Adipocyte (in vitro differentiated cells): ENCODE measurements around the gene GRAMD1A.
"Not testable (repeated sequence)": the region's sequence is repeated elsewhere in the genome, so short reads cannot be mapped to it uniquely, and the experiment has no call there.

Source experiments
- DNase-seq: peaks from one replicate; pipeline ENCODE4 v3.0.0-alpha.2; 2015; ENCODE audit warnings: low read depth
- H3K27me3 ChIP-seq: replicated peaks from 2 replicates; pipeline ENCODE4 v1.7.0; 2013; ENCODE audit warnings: mild to moderate bottlenecking, low read length, moderate library complexity; ENCODE audit not compliant: control insufficient read depth, insufficient read depth
- H3K36me3 ChIP-seq: 2 replicates; pipeline ENCODE4 v1.7.0; 2013; ENCODE audit warnings: low read length, mild to moderate bottlenecking, moderate library complexity; ENCODE audit not compliant: control insufficient read depth, insufficient read depth, severe bottlenecking
- H3K4me1 ChIP-seq: 2 replicates; pipeline ENCODE4 v1.7.0; 2013; ENCODE audit warnings: mild to moderate bottlenecking, low read length, moderate library complexity; ENCODE audit not compliant: control insufficient read depth, insufficient read depth
- H3K4me3 ChIP-seq: 2 replicates; pipeline ENCODE4 v1.7.0; 2013; ENCODE audit warnings: mild to moderate bottlenecking, low read length, moderate library complexity
- H3K9ac ChIP-seq: 2 replicates; pipeline ENCODE4 v1.7.0; 2013; ENCODE audit warnings: mild to moderate bottlenecking, low read length, moderate library complexity
- H3K9me3 ChIP-seq: 2 replicates; pipeline ENCODE4 v1.7.0; 2013; ENCODE audit warnings: mild to moderate bottlenecking, low read length, moderate library complexity; ENCODE audit not compliant: control insufficient read depth

Gene GRAMD1A

GRCh38 chr19:35006342-35006998 lies 6.3 kb downstream of the GRAMD1A start:
- Histone ChIP-seq H3K4me3 (no peak overlapping the region), H3K36me3 (peaks cover 24% of the 10 kb centered on the region), H3K9me3 (no peaks in the 10 kb centered on the region), H3K4me1 (peaks cover 14% of the 10 kb centered on the region), H3K27me3 (no peaks in the 10 kb centered on the region), H3K9ac (no peak overlapping the region)
- peak; percentile 8 for DNase-seq

- no peaks in the 10 kb centered on the region for H3K9me3 ChIP-seq
- DNase-seq = no peak
- no peaks in the 10 kb centered on the region for H3K27me3 ChIP-seq
- no peak overlapping the region for H3K9ac ChIP-seq
- H3K36me3 ChIP-seq = peaks cover 29% of the 10 kb centered on the region
- H3K4me3 ChIP-seq = no peak overlapping the region
- peaks cover 11% of the 10 kb centered on the region for H3K4me1 ChIP-seq
These were observed 6.9 kb downstream of the GRAMD1A start for GRCh38 chr19:35006999-35007365.

- H3K9me3 ChIP-seq, H3K4me3 ChIP-seq, H3K9ac ChIP-seq, DNase-seq, H3K27me3 ChIP-seq: not testable (repeated sequence)
- H3K4me1 ChIP-seq = peaks cover 10% of the 10 kb centered on the region
- peaks cover 31% of the 10 kb centered on the region for H3K36me3 ChIP-seq
These were observed 7.3 kb downstream of the GRAMD1A start for GRCh38 chr19:35007427-35007826.

DNA sequence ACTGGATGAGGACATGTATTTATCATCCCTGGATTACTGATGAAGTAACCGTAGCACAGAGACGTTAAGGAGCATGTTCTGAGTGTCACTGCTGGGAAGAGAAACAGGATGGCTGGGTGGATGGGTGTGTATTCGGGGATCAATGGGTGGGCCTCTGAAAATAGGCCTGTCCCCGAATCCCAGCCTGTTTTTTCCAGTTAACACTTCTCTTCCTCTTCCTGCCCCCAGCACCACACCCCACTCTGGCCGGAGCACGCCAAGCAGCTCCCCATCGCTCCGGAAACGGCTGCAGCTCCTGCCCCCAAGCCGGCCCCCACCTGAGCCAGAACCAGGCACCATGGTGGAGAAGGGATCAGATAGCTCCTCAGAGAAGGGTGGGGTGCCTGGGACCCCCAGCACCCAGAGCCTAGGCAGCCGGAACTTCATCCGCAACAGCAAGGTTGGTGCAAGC lies 8.8 kb downstream of the GRAMD1A start:
- no peaks in the 10 kb centered on the region for H3K4me1 ChIP-seq
- DNase-seq = no peak
- no peaks in the 10 kb centered on the region for H3K9me3 ChIP-seq
- no peak overlapping the region for H3K4me3 ChIP-seq
- H3K36me3 ChIP-seq = peaks cover 31% of the 10 kb centered on the region
- no peaks in the 10 kb centered on the region for H3K27me3 ChIP-seq
- H3K9ac ChIP-seq = no peak overlapping the region

DNA sequence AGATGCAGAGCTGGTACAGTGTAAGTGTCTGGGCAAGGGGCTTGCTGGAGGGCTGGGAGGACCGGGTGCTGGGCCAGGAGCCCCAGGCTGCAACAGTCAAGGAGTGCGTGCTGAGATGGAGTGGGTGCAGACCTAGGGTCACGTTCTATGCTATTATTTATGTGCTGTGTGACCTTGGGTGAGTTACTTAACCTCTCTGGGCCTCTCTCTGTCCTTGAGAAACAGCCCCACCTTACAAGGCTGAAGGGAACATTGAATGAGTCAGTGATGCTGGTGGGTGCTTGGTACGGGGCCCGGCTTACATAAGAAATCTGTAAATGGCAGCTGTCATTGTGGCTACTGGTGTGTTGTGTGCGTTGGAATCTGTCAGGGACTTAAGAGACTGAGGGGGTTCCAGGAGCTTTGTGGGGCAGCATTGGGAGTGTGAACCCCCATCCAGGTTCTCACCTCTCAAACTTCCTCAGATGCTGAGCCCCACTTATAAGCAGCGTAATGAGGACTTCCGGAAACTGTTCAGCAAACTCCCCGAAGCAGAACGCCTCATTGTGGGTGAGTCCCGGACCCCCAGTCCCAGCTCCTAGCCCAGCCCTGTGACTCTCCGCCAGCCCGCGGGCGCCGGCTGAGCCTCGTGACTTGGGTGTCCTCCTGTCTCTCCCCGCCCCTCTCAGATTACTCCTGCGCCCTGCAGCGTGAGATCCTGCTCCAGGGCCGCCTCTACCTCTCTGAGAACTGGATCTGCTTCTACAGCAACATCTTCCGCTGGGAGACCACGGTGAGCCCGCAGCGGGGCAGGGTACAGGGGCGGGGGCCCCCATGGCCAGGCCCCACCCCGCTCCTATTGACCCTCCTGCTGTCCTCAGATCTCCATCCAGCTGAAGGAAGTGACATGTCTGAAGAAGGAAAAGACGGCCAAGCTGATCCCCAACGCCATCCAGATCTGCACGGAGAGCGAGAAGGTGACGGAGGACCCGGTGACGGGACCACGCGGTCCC lies 9.6 kb downstream of the GRAMD1A start:
- no peak for DNase-seq
- peaks cover 39% of the 10 kb centered on the region for H3K36me3 ChIP-seq

GRCh38 chr19:35011091-35011689 lies 11.1 kb downstream of the GRAMD1A start:
- no peaks in the 10 kb centered on the region for H3K9me3 ChIP-seq
- peaks cover 46% of the 10 kb centered on the region for H3K36me3 ChIP-seq
- no peak overlapping the region for H3K9ac ChIP-seq

More for the DNA sequence above, 9.6 kb downstream of the GRAMD1A start:
- Histone ChIP-seq H3K4me1 (no peaks in the 10 kb centered on the region), H3K27me3 (no peaks in the 10 kb centered on the region), H3K9me3 (no peaks in the 10 kb centered on the region), H3K4me3 (no peak overlapping the region), H3K9ac (no peak overlapping the region)

DNA sequence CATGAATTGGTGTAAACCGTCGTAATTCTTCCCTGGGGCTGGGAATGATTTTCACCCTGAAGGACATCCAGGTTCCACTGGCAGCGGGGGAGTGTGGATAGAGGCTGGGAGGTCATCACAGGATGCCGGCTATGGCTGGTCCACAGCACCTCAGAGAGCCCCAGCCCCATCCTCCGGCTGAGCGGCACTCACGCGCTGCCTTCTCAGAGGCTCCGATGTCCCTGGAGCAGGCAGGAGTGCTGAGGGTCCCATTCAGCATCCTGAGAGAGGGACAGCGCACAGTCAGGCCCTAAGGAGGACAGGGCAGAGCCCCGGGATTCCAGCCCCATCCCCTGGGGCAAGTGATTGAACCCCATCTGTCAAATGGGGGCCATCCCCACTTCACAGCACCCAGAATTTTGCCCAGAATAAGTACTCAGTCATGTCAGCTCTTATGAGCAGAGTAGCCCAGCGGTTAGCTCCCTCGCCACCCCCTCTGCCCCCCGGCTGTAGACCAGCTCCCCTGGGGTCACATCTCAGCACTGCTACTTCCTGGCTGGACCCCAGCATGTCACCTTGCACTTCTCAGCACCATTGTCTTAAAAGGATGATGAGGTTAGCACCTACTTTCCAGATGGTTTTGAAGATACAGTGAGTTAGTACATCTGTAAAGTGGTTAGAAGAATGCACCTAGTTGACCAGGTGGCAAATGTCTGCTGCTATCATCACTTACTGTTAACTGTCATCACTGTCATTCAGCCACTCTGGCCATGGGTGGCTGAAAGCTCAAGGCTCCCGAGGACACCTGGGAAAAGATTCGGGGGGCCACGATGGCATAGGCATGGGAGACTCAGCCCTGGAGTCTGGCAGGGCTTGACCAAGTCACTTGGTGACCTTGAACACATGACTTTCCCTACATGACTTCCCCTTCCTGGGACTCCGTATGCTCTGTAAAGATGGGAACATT lies 11.9 kb downstream of the GRAMD1A start:
- H3K9ac ChIP-seq = no peak overlapping the region
- peaks cover 50% of the 10 kb centered on the region for H3K36me3 ChIP-seq
- H3K27me3 ChIP-seq = no peaks in the 10 kb centered on the region
- DNase-seq = no peak
- H3K4me1 ChIP-seq = no peaks in the 10 kb centered on the region
- H3K9me3 ChIP-seq = no peaks in the 10 kb centered on the region
- no peak overlapping the region for H3K4me3 ChIP-seq

More at GRCh38 chr19:35011091-35011689, 11.1 kb downstream of the GRAMD1A start:
- no peak overlapping the region for H3K4me3 ChIP-seq
- no peaks in the 10 kb centered on the region for H3K4me1 ChIP-seq
- DNase-seq = no peak
- H3K27me3 ChIP-seq = no peaks in the 10 kb centered on the region

- Histone ChIP-seq H3K36me3 (peaks cover 59% of the 10 kb centered on the region), H3K4me3 (no peak overlapping the region), H3K9ac (no peak overlapping the region), H3K4me1 (no peaks in the 10 kb centered on the region), H3K27me3 (no peaks in the 10 kb centered on the region), H3K9me3 (no peaks in the 10 kb centered on the region)
- peak; percentile 74 for DNase-seq
These were observed 13.1 kb downstream of the GRAMD1A start for GRCh38 chr19:35013041-35013819.

DNA sequence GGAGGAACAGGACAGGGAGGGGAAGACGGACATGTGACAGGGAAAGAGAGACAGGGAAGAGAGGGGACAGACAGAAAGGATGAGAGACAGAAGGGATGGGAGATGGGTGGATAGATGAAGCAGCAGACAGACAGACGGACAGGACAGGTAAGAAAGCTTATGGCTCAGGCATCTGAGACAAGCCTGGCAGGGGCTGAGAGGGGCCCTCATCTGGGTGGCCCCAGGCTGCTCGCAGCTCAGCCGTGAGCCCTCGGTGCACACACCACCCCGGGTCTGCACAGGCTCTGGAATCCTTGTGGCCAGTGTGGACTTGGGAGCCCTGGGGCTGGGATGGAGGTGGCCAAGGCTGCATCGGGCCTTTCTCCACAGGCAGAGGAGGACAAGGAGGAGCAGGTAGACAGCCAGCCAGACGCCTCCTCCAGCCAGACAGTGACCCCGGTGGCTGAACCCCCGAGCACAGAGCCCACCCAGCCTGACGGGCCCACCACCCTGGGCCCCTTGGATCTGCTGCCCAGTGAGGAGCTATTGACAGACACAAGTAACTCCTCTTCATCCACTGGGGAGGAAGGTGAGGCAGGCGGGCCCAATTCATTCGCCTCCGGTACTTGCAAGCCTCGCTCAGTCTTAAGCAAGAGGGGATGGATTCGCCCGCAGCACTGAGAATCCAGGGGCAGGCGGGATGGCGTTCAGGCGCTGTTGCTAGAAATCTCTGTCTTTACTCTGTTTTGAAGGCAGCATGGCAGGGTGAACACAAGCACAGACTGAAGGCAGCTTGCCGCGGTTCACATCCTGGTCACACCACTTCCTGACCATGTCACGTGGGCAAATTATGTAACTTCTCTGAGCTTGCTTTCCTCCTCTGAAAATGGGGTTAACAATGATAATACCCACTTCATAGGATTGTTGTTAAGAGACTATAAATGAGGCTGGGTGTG lies 14.0 kb downstream of the GRAMD1A start:
- no peaks in the 10 kb centered on the region for H3K4me1 ChIP-seq
- H3K9ac ChIP-seq = no peak overlapping the region
- peaks cover 66% of the 10 kb centered on the region for H3K36me3 ChIP-seq
- no peaks in the 10 kb centered on the region for H3K27me3 ChIP-seq
- H3K9me3 ChIP-seq = no peaks in the 10 kb centered on the region
- no peak overlapping the region for H3K4me3 ChIP-seq
- DNase-seq = no peak
